GDM1 (cell line): ENCODE data around the gene CABP5.
"Not testable (repeated sequence)": the region's sequence is repeated elsewhere in the genome, so short reads cannot be mapped to it uniquely, and the experiment has no call there.

Experiments
- DNase-seq: peaks from one replicate; lab custom pipeline; 2025; lab: John Stamatoyannopoulos, UW

CABP5 gene

DNA sequence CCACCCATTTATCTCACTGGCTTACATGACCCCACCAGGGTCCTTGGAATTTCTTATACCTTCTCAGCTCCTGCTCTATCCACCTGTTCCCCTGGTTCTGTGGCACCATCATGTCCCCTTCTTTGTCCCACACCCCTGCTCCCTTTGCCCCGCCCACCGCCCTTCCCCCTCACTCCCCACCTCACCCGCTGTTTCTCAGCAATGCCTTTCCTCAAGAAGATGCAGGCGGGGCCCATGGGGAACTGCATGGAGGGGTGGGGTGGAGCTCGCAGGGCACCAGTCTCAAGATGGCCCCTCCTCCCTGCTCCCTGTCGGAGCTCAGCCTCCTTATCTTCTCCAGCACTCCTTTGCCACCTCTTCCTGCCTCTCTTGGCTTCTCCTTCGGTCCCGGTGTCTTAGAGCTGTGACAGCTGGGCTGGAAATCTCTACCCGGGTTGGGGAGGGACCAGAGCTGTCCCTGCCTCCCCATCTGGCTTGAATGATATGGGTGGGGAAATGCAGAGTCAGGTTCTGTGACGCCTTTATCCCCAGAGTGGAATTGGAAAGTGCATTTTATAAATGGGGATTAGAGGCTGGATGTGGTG is at the start of gene CABP5:
Gene CABP5, minus strand, starts transcription at position 405 of the 584 bp plus-strand sequence. Its CDS starts 157 bp downstream, at position 248.
- no peak for DNase-seq

- DNase-seq: not testable (repeated sequence)
These were observed 47.3 kb upstream of the CABP5 start for GRCh38 chr19:48091111-48091718.

GRCh38 chr19:48090281-48090802 is 46.5 kb upstream of the CABP5 start:
- DNase-seq: no peak

GRCh38 chr19:48088991-48089390 is 45.1 kb upstream of the CABP5 start:
- not testable (repeated sequence) for DNase-seq

DNA sequence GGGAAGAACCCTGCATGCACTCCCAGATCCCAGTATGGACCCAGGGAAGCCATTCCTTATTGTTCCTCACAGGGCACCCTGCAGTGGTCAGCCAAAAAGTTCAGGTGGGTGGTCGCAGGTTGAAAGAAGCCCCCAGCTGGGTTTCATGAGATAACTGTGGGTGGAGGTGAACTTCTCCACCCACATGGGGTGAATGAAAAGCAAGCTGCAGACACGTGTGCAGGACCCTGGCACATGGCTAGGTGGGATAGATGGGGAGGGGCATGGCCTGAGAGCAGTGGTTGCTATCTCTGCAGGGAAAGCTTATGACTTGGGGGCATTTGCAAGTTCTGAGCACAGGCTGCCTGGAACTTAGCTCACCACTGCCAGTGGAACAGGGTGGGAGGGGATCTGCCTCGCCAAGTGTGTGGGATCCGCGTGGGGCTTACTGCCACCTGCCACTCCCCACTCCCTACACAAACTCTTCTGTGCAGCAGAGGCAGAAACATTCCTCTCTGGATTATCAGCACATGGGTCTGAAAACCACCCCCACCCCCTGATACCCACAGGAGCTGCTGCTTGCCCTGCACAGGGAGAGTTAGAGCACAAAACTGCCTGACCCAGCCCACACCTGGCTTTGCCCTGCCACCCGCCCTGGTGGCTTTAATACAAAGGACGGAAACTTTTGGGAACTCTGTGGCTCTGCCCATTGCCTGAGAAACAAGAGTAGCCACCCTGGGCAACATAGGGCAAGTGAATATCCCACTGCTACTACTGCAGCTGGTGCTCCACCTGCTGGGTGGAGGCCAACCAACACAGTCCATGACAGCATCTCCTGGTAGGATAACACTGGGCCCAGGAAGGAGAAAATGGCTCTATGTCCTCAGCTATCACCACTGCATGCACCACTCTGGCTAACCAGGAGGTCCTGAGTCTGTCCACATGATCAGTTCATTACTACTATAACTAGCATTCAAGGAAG is 42.3 kb upstream of the CABP5 start:
- DNase-seq: no peak

GRCh38 chr19:48085076-48085475 is 41.2 kb upstream of the CABP5 start:
- DNase-seq: no peak

DNA sequence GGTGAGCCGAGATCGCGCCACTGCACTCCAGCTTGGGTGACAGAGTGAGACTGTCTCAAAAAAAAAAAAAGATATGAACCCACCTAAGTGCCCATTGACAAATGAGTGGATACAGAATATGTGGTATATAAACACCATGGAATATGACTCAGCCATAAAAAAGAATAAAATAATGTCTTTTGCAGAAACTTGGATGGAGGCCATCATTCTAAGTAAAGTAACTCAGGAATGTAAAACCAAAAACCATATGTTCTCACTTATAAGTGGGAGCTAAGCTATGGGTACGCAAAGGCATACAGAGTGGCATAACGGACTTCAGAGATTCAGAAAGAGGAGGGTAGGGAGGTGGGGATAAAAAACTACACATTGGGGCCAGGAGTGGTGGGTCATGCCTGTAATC is 37.2 kb upstream of the CABP5 start:
- DNase-seq: no peak

DNA sequence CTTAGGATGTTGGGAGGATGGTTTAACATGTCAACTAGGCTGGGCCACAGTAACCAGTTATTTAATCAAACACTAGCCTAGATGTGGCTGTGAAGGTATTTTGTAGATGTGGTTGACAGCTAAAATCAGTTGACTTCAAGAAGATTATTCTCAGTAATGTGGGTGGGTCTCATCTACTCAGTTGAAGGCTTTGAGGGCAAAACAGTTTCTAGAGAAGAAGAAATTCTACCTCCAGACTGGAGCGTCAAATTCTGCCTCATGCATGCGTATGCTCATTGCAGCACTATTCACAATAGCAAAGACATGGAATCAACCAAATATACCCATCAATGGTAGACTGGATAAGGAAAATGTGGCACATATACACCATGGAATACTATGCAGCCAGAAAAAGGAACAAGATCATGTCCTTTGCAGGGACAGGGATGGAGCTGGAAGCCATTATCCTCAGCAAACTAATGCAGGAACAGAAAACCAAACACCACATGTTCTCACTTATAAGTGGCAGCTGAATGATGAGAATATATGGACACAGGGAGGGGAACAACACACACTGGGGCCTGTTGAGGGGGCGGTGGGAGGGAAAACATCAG is 26.4 kb upstream of the CABP5 start:
- not testable (repeated sequence) for DNase-seq

DNA sequence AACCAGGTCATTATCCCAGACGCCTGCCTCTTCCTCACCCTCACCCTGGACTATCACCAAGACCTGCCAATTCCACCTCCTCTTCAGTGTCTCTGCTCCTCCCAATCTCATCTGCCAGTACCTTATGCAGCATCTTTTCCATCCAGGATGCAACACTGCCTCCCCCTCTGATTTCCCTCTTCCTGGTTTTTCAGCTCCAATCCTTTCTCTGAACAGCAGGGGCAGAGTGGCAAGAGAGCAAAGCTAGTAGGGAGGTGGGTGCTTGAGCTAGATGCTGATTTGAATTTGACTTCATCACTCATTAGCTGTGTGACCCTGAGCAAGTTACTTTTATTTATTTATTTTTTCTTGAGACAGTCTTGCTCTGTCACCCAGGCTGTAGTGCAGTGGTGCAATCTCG is 25.6 kb upstream of the CABP5 start:
- no peak for DNase-seq

DNA sequence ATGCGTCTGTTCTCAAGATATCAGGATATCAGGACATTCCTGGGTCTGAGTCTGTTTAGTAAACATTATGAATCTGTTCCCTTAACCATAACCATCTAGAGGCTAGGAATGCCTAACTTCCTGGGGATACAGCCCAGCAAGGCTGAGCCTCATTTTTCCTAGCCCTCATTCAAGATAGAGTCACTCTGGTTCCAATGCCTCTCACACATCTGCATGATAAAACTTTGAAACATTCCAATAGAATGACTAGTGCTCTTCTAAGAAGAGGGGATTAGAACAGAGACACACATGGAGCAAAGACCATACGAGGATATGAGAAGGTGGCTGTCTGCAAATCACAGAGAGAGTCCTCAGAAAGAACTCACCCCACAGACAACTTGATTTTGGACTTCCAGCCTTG is 20.6 kb upstream of the CABP5 start:
- DNase-seq: no peak

- no peak for DNase-seq
These were observed 17.8 kb upstream of the CABP5 start for GRCh38 chr19:48061401-48062344.

GRCh38 chr19:48060381-48060780 is 16.5 kb upstream of the CABP5 start:
- no peak for DNase-seq

GRCh38 chr19:48059331-48059730 is 15.5 kb upstream of the CABP5 start:
- no peak for DNase-seq

GRCh38 chr19:48053856-48054255 is 10.0 kb upstream of the CABP5 start:
- DNase-seq: no peak

GRCh38 chr19:48053076-48053475 is 9.2 kb upstream of the CABP5 start:
- no peak for DNase-seq

- DNase-seq: no peak
These were observed 7.6 kb upstream of the CABP5 start for GRCh38 chr19:48051335-48052033.

GRCh38 chr19:48044561-48044960 is 682 bp upstream of the CABP5 start:
- no peak for DNase-seq

- DNase-seq: no peak
These were observed 1.9 kb downstream of the CABP5 start for GRCh38 chr19:48041877-48042580.

DNA sequence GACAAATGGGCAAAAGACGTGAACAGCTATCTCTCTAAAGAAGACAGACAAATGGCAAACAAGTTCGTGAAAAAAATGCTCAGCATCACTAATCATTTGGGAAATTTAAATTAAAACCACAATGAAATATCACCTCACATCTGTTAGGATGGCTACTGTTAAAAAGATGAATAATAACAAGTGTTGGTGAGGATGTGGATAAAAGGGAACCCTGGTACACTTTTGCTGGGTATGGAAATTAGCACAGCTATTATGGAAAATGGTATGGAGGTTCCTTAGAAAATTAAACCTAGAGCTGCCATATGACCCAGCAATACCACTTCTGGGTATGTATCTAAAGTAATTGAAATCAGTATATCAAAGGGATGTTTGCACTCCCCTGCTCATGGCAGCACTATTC is 7.1 kb downstream of the CABP5 start:
- DNase-seq: no peak

DNA sequence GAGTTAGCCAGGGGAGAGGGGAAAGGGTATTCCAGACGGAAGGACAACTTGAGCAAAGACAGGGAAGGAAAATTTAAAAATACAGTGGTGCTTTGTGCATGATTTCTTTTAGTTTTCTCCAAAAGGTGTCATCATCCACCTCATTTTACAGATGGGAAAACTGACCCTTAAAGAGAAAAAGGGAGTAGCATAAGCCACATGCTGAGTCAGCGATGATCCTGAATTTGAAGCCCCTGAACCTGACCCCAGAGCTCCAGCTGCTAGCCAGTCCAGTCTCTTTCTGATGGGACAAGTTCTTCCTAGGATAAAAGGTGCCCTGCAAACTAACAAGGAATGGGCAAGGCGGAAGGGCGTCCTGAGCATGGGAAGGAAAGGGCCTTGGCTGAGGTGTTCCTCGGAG is 10.3 kb downstream of the CABP5 start:
- DNase-seq: no peak
